Head of caudate nucleus (tissue), 42 donors: Measurements from ENCODE around the gene TRIM41.
"Not testable (repeated sequence)": the region's sequence is repeated elsewhere in the genome, so short reads cannot be mapped to it uniquely, and the experiment has no call there.

Source experiments
- DNase-seq, 42 donors: peaks; one replicate each; pipeline versions ENCODE4 v3.0.0 to v3.0.0-alpha.2; 2020 to 2021; ENCODE audit warnings: mixed read lengths in 7 of 42
- intact Hi-C: fragments of 100-400 bp; cut with DNase I; formaldehyde crosslinking; loops from one replicate; pipeline ENCODE4 v1.15.0; 2022

The TRIM41 gene

DNA sequence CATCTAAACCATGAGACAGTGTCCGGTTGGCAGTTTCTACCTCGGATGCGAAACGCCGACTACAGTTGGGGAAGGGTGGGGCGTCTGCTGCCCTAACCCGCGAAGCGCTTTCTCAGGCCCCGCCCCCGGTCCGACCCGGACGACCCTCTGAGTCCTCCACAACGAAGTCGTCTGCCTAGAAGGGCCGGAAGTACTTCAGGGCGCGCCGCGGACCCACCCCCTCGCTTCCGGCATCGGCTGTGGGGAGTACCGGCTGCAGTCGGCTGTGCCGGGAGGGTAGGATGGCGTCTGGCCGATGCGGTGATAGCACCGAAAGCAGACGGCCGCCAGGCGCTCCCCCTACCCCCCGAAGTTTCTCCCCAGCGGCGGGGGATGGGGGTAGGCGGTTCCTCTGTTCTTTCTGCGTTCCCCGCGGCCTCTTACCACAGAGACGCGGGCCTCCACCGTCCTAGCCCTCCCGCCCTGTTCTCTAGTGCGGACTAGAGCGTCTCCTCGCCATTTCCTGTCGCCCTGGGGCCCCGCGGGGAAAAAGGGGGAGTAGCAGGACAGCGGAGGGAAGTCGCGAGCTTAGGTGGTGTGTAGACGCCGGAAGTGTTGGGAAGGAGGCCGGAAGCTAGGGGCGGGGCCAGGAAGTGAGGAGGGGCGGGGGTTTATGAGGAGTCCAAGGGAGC lies at the start of gene TRIM41:
Gene TRIM41 (plus strand): TSS at position 224 of the 671 bp plus-strand sequence. CDS start 719 bp downstream, outside the sequence.
- intact Hi-C loops, result loop anchor here (1.0 to 5.0 kb wide), 2 partner anchors 21 to 39 kb away; partner anchors contain the start of gene TRIM52
- peak; percentile 95 to 99 (median 98) for DNase-seq

DNA sequence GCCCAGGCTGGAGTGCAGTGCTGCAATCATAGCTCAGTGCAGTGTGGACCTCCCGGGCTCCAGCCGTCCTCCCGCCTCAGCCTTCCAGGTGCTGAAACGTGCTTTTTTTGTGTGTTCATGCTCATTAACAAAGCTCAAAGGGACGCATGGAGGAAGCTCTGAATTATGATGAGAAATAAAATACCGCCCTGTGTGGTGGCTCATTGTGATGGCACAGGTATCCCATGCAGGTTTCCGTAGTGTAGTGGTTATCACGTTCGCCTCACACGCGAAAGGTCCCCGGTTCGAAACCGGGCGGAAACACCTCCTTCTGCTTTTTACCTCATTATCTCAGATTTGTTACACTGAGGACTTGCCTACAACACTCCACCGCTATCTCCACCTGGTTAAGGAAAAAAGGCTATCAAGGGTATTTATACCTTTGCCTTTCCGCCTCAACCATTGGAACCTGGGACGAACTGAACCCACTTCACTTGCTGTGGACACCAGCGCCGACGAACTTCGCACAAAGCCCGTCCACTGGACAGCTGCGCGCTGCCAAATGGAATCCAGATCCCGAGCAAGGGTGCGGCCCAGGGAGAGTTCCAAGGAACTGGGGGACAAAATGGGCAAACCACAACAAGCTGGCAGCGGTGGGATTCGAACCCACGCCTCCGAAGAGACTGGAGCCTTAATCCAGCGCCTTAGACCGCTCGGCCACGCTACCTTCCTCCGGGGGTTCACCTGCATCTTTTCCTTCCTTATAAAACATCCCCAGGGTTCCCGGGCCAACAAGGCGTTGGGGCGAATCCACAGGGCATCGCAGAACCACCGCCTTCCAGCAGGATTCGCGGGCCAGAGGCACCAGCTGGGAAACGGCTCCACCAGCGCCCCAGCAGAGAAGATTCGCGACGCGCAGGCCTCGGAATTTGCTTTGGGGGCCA lies 49.4 kb upstream of the TRIM41 start:
- peak in 27 of 42 donors; percentile 27 to 76 (median 49) for DNase-seq
- intact Hi-C loops, result no loop called here

DNA sequence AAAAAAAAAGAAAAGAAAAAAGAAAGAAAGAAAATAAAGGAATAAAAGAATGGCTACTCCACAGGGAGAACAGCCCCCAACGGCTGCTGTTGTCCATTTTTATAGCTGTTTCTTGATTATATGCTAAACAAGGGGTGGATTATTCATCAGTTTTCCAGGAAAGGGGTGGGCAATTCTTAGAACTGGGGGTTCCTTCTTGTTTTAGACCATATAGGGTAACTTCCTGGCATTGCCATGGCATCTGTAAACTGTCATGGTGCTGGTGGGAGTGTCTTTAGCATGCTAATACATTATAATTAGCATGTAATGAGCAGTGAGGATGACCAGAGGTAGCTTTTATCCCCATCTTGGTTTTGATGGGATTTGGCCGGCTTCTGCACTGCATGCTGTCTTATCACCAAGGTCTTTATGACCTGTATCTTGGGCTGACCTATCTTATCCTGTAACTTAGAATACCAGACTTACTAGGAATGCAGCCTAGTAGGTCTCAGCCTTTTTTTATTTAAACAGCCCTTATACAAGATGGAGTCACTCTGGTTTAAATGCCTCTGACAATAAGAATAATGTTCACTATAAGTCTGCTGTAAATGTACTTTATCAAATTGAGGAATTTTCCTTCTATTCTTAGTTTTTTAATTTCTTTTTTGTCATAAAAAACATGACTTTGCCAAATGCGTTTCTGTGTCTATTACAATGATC lies 46.7 kb upstream of the TRIM41 start:
- DNase-seq, result no peak
- intact Hi-C loops, result no loop called here

DNA sequence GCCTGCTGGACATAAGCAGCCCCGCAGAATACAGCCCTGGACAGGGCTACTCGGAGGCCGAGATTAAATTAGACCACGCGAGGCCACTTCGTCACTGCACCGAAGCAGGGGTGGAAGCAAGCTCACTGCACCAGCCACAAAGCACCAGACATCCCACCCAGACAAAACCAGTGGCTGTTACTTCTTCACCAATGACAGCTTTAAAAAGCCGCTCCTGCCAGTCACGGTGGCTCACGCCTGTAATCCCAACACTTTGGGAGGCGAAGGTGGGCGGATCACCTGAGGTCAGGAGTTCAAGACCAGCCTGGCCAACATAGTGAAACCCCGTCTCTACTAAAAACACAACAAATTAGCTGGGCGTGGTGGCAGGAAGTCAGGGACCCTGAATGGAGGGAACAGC lies 45.5 kb upstream of the TRIM41 start:
- DNase-seq, intact Hi-C loops: not testable (repeated sequence)

DNA sequence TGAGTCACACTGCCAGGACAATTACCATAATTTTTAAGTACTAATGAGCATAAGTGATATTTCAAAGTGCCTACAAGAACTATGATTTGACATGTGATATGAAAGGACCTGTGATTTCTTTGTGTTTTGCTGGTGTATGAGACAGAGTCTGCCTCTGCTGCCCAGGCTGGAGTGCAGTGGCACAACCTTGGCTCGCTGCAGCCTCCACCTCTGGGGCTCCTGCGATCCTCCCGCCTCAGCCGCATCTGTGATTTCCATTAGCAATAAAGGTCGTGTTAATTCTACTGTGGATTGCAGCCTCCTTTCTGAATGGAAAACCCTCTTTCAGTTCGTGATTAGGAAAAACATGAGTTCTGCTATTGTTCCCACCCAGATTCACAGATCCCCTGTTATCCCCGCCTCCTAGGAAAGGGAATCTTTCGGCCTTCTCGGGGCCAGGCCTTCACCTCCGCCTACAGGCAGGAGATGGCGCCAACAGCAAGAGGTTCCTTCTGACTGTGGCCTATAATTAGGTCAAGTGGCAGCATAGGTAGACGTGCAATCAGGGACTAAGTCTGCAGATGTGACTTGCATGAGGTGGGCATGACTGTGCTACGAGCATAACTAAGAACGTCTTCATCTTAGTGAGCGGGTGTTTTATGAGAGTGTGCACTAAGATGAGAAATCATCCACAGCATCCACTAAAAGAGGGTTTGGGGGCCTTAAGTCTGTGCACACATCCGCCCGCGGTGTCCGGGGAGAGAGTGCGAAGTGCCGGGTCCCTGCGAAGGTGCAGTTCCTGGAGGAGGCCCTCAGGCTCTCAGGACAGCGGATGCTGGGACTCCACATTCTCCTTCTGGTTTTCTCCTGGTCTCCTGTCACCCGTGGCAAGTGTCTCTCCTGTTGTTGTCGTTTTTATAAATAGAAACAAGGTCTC lies 41.2 kb upstream of the TRIM41 start:
- intact Hi-C loops, result no loop called here
- DNase-seq, result peak in 30 of 42 donors; percentile 37 to 83 (median 59)

DNA sequence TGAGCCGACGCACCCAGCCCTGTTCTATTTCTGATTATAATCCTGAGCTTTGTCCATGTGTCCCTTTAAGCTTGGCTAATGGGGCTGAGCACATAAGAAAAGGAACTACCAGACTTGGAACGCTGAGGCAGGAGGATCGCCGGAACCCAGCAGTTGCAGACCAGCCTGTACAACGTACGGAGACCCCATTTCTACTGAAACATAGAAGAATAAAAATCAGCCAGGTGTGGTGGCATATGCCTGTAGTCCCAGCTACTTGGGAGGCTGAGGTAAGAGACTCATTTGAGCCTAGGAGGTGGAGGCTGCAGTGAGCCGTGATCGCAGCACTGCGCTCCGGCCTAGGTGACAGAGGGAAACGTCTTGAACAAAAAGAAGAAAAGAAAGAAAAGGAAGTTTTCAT lies 40.4 kb upstream of the TRIM41 start:
- intact Hi-C loops, result no loop called here

DNA sequence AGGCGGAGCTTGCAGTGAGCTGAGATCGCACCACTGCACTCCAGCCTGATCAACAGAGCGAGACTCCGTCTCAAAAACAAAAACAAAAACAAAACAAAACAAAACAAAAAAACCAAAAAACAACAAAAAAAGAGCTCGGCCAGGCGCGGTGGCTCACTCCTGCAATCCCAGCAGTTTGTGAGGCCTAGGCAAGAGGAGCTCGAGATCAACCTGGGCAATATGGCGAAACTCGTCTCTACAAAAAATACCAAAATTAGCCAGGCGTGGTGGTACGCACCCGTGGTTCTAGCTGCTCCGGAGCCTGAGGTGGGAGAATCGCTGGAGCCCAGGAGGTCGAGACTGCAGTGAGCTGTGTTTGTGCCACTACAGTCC lies 38.2 kb upstream of the TRIM41 start:
- intact Hi-C loops, result no loop called here
- DNase-seq, result no peak

More for the DNA sequence above, 40.4 kb upstream of the TRIM41 start:
- no peak for DNase-seq

DNA sequence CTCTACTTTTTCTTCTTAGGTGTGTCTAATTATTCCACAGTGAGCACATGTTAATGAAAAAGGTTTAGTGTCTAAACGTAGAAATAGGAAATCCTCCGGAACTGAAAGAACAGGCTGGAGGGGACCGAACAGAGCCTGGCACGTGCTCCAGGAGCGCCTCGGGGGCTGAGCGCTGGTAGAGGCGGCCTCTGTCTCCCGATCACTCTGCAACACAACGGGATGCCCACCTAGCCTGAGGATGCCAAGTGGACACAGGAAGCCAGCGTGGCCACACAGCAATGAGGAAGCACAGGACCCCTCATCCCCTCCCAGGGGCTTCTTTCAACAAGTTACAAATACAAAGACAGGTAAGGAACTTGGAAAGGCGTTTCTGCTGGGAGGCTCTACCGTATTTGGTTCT lies 37.5 kb upstream of the TRIM41 start:
- DNase-seq, result no peak

DNA sequence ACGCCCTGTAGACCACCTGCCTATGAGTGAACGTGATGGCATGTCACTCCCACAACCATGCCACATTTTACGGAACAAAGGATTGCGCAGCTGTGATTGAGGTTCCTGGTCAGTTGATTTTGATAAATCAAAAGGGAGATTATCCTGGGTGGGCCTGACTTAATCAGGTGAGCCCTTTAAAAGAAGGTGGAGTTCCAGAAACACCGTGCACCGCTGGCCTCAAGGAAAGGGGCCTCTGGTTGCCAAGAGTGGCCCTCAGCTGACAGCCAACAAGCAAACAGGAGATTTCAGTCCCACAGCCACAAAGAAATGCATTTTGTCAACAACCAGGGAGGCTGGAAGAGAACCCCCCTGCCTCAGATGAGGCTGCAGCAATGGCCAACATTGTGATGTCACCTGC lies 37.1 kb upstream of the TRIM41 start:
- intact Hi-C loops, result no loop called here
- no peak for DNase-seq

More for the DNA sequence above, 37.5 kb upstream of the TRIM41 start:
- intact Hi-C loops, result no loop called here

DNA sequence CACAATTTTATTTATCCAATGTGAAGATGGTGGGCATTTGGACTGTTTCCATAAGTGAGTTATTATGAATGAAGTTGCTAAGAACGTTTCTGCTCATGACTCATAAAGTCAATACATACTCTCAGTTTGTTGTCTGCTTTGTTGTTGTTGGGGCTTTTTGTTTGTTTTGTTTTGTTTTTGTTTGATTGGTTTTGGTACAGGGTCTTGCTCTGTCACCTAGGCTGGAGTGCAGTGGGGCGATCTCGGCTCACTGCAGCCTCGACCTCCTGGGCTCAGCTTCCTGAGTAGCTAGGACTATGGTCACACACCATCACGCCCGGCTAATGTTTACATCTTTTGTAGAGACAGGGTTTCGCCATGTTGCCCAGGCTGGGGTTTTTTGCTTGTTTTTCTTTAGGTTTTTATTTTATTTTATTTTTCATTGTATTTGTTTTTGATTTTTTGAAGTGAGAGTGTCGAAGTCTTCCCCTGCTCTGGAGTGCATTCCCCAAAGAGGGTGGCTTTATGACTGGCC lies 36.0 kb upstream of the TRIM41 start:
- intact Hi-C loops, result no loop called here
- DNase-seq, result no peak

DNA sequence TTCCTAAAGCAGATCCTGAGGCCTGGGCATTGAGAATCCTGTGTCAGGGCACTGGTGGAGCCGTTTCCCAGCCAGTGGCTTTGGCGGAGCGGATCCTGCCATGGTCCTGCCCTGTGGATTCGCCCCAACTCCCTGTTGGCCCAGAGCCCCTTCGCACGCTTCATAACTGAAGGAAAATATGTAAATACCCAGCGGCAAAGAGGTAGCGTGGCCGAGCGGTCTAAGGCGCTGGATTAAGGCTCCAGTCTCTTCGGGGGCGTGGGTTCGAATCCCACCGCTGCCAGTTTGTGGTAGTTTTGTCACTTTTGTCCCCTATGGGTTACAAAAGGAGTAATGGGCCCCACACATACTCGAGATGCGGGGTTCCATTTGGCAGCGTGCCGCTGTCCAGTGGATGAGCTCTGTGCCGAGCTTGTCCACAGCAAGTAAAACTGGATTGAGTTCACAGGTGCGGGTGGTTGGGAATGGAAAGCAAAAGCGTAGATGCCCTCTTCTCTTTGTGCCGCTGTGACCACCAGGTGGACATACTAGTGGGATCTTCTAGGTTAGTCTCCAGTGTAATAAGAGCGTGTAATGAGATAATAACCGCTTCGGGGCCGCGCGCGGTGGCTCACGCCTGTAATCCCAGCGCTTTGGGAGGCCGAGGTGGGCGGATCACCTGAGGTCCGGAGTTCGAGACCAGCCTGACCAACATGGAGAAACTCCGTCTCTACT lies 35.4 kb upstream of the TRIM41 start:
- peak in 41 of 42 donors; percentile 42 to 88 (median 70) for DNase-seq
- intact Hi-C loops, result no loop called here

DNA sequence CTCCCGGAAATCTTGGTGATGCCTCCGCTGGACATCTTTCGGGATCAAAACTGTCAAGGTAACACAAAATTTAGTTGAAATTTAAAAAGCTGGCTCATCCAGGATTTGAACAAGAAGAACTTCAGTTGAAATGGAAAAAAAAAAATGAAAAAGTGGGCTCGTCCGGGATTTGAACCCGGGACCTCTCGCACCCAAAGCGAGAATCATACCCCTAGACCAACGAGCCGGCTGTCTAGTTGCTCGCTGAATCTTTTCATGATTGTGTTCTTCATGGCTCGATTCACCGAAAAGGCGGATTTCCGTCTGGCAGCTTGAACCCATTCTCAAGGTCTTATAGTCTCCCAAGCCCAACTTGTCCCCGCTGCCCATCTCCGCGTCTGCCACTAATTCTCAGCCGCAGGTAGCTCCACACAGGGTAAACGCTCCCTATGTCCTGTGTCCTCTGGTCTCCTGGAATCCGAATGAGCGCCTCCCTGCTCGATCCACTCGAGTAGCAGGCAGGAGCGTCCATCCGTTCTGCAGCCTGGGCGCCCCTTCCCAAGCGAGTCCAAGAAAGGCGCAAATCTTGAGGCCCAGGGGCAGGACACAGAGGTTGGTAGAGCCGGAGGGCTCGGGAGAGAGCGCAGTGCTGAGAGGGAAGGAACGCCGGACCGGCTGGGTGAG lies 34.2 kb upstream of the TRIM41 start:
- DNase-seq, result peak; percentile 48 to 94 (median 80)
- intact Hi-C loops, result no loop called here

DNA sequence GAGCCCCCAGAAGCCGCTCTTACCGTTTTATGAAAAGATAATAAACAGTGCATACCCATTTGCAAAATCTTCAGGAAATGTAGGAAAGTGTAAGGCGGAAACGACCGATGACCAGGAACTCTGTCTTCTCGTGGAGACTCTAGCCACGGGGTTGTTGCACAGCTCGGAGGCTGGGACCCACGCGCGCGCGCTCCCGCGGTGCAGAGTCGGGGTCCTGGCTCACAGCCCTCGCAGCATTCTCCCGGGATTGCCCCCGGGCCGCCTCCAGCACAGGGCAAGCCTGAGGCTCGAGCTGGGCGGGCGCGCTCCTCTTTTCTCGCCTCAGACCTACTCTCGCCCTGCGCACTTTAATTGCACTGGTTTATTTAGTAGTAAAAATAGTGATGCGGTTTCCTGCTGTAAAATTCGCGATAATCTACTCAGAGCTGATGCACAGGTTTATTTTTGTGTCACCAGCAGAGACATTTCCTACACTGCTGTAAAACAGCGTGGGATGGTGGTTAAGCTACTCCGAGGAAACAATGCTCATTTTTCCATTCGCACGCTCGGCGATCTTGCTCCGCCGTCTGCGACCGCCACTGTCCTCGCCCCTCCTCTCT lies 33.6 kb upstream of the TRIM41 start:
- intact Hi-C loops, result no loop called here
- peak in 37 of 42 donors; percentile 51 to 84 (median 65) for DNase-seq

DNA sequence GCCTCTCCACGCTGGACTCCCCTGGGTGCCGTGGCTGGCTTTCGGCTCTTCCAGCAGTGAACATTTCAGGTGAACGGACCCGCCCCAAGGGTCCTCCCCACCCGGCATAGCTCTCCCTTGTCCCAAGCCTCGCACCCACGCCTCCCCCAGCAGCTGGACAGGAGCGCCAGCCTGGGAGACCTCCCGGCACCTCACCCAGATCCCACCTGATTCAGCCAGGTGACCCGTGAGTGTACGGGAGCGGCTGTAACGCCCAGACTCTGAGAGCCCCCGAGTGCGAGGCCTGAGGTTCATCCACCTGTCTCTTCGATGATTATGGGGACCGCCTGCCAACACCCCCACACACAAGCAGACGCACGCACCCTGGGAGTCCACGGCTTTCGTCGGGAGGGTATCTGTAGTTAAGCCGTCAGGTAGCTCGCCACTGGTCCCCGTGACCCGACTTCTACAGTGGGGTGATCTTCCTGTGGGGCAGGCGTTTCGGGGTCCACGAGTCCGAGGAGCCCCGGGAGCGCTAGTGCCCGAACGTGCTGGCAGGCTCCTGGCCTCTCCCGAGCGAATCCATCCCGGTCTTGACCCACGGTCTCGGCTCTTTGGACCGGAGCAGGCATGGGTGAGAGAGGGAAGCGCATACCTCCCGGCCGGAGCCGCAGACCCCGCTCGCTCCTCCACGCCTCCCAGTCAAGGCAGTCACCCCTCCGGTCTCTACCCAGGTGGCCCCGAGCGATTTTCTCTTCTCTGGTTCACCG lies 32.9 kb upstream of the TRIM41 start:
- DNase-seq, result peak in 17 of 42 donors; percentile 19 to 73 (median 40)
- intact Hi-C loops, result loop anchor here (2.0 kb wide), 1 partner anchor 17 kb away; no protein-coding TSS in a partner anchor

DNA sequence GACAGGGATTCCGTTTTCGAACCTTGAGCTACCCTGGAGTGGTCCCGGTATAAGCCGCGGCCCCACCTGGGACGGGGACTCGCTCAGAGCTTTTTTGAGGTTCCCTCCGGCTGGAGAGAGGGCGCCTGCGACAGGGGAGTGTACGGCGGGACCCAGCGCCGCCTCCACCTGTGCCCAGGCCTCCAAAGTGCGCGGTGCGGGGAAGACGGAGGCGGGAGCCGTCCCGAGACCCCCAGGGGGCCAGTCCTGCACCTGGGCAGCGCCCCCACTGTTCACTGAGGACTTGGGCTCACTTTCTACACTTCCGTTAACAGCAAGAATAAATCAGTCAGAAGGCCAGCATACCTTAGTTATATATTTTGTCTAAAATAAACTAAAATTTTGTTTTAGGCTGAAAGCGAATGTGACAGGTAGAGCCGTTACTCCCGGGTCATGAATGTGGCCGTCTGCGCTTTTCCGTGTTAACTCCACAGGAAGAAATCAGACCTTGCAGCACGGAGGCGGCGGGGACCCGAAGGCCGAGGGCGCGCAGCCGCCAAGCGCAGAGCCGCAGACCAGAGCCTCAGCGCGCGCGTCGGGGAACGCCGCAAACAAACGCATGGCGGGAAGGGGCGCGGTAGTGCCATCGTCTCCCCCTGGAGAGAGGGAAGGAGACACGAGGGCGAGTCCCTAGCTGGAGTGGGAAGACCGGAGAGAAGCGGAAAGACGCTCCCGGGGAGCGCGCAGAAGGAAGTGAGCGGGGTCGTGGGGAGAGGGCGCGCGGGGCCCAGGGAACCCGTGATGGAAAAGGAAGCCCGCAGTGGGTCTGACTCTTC lies 32.2 kb upstream of the TRIM41 start:
- peak in 28 of 42 donors; percentile 30 to 76 (median 57) for DNase-seq
- intact Hi-C loops, result loop anchor here (1.0 to 2.0 kb wide), 2 partner anchors 16 to 31 kb away; no protein-coding TSS in a partner anchor
